ENCODE data around the gene PSMG4.

The PSMG4 gene

GRCh38 chr6:3230900-3231246 lies 27.9 kb upstream of the PSMG4 start (continued):
- TF ChIP-seq ZNF223 (tag by site-specific recombination; IDR thresholded peaks at IDR 0.05) = no peak
- TF ChIP-seq ZNF610 (tag by site-specific recombination; IDR thresholded peaks at IDR 0.05; ENCODE audit: borderline replicate concordance) = 0 out of 2 replicates have a peak, but pooled peaks have one; percentile 57
- 0 out of 2 replicates have a peak, but pooled peaks have one; percentile 54 for TF ChIP-seq ZNF488 (tag by site-specific recombination; IDR thresholded peaks at IDR 0.05)
- peak; percentile 62; the same call in 1 of the 2 replicates for TF ChIP-seq GLI4 (tag by site-specific recombination; IDR thresholded peaks at IDR 0.05)
- TF ChIP-seq KLF8 (tag by site-specific recombination; IDR thresholded peaks at IDR 0.05) = peak; percentile 53
- no peak for TF ChIP-seq ZNF23 (tag by site-specific recombination; IDR thresholded peaks at IDR 0.05; ENCODE audit: borderline replicate concordance)
- peak; percentile 98 for TF ChIP-seq ZNF558 (tag by site-specific recombination; IDR thresholded peaks at IDR 0.05)
- TF ChIP-seq ZNF10 (tag by site-specific recombination; IDR thresholded peaks at IDR 0.05) = no peak
- TF ChIP-seq, protein P1, sequence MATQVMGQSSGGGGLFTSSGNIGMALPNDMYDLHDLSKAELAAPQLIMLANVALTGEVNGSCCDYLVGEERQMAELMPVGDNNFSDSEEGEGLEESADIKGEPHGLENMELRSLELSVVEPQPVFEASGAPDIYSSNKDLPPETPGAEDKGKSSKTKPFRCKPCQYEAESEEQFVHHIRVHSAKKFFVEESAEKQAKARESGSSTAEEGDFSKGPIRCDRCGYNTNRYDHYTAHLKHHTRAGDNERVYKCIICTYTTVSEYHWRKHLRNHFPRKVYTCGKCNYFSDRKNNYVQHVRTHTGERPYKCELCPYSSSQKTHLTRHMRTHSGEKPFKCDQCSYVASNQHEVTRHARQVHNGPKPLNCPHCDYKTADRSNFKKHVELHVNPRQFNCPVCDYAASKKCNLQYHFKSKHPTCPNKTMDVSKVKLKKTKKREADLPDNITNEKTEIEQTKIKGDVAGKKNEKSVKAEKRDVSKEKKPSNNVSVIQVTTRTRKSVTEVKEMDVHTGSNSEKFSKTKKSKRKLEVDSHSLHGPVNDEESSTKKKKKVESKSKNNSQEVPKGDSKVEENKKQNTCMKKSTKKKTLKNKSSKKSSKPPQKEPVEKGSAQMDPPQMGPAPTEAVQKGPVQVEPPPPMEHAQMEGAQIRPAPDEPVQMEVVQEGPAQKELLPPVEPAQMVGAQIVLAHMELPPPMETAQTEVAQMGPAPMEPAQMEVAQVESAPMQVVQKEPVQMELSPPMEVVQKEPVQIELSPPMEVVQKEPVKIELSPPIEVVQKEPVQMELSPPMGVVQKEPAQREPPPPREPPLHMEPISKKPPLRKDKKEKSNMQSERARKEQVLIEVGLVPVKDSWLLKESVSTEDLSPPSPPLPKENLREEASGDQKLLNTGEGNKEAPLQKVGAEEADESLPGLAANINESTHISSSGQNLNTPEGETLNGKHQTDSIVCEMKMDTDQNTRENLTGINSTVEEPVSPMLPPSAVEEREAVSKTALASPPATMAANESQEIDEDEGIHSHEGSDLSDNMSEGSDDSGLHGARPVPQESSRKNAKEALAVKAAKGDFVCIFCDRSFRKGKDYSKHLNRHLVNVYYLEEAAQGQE (tag by site-specific recombination; IDR thresholded peaks at IDR 0.05) = peak; percentile 37; the same call in 1 of the 2 replicates
- TF ChIP-seq ZNF398 (tag by site-specific recombination; IDR thresholded peaks at IDR 0.05) = peak; percentile 91
- TF ChIP-seq, protein P2, sequence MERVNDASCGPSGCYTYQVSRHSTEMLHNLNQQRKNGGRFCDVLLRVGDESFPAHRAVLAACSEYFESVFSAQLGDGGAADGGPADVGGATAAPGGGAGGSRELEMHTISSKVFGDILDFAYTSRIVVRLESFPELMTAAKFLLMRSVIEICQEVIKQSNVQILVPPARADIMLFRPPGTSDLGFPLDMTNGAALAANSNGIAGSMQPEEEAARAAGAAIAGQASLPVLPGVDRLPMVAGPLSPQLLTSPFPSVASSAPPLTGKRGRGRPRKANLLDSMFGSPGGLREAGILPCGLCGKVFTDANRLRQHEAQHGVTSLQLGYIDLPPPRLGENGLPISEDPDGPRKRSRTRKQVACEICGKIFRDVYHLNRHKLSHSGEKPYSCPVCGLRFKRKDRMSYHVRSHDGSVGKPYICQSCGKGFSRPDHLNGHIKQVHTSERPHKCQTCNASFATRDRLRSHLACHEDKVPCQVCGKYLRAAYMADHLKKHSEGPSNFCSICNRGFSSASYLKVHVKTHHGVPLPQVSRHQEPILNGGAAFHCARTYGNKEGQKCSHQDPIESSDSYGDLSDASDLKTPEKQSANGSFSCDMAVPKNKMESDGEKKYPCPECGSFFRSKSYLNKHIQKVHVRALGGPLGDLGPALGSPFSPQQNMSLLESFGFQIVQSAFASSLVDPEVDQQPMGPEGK (tag by site-specific recombination; IDR thresholded peaks at IDR 0.05) = peak; percentile 92
- peak; percentile 81 for TF ChIP-seq SP7 (tag by site-specific recombination; IDR thresholded peaks at IDR 0.05)
- TF ChIP-seq FEZF1 (tag by site-specific recombination; IDR thresholded peaks at IDR 0.05) = peak; percentile 45; the same call in 1 of the 2 replicates
- peak; percentile 90 for TF ChIP-seq ZNF366 (tag by site-specific recombination; conservative IDR thresholded peaks at IDR 0.05)
- peak; percentile 10; the same call in 1 of the 2 replicates for TF ChIP-seq KLF17 (tag by site-specific recombination; IDR thresholded peaks at IDR 0.05)
- 0 out of 2 replicates have a peak, but pooled peaks have one; percentile 45 for TF ChIP-seq ZNF837 (tag by site-specific recombination; IDR thresholded peaks at IDR 0.05)
- TF ChIP-seq, protein P3, sequence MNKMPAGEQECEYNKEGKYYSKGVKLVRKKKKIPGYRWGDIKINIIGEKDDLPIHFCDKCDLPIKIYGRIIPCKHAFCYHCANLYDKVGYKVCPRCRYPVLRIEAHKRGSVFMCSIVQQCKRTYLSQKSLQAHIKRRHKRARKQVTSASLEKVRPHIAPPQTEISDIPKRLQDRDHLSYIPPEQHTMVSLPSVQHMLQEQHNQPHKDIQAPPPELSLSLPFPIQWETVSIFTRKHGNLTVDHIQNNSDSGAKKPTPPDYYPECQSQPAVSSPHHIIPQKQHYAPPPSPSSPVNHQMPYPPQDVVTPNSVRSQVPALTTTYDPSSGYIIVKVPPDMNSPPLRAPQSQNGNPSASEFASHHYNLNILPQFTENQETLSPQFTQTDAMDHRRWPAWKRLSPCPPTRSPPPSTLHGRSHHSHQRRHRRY (tag by site-specific recombination; IDR thresholded peaks at IDR 0.05) = peak; percentile 31; the same call in 1 of the 2 replicates
- TF ChIP-seq, protein P4, sequence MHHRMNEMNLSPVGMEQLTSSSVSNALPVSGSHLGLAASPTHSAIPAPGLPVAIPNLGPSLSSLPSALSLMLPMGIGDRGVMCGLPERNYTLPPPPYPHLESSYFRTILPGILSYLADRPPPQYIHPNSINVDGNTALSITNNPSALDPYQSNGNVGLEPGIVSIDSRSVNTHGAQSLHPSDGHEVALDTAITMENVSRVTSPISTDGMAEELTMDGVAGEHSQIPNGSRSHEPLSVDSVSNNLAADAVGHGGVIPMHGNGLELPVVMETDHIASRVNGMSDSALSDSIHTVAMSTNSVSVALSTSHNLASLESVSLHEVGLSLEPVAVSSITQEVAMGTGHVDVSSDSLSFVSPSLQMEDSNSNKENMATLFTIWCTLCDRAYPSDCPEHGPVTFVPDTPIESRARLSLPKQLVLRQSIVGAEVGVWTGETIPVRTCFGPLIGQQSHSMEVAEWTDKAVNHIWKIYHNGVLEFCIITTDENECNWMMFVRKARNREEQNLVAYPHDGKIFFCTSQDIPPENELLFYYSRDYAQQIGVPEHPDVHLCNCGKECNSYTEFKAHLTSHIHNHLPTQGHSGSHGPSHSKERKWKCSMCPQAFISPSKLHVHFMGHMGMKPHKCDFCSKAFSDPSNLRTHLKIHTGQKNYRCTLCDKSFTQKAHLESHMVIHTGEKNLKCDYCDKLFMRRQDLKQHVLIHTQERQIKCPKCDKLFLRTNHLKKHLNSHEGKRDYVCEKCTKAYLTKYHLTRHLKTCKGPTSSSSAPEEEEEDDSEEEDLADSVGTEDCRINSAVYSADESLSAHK (tag by site-specific recombination; IDR thresholded peaks at IDR 0.05) = peak; percentile 41; the same call in 1 of the 2 replicates
- no peak for TF ChIP-seq ZNF146 (tag by site-specific recombination; IDR thresholded peaks at IDR 0.05)
- TF ChIP-seq SCRT1 (tag by site-specific recombination; IDR thresholded peaks at IDR 0.05; ENCODE audit: borderline replicate concordance) = no peak
- peak; percentile 82; the same call in 1 of the 2 replicates for TF ChIP-seq TSHZ1 (tag by site-specific recombination; IDR thresholded peaks at IDR 0.05; ENCODE audit: borderline replicate concordance)

Measured in HEK293 (cell line).